Astrocyte (in vitro differentiated cells and primary cell): ENCODE data around the gene KCTD19. TPM values are rescaled to one million over a fixed set of nuclear protein-coding genes. Genes with fewer than 3 reads are reported as not detected.
A peak's percentile ranks its signal among the peaks of the same experiment; 100 is the strongest.

ENCODE experiments used
- DNase-seq: peaks from one replicate; pipeline ENCODE4 v3.0.0-alpha.2; 2010; ENCODE audit warnings: low read depth
- FAIRE-seq: peaks from 2 replicates; lab custom pipeline; 2011; peaks lifted over from hg19 to GRCh38; lab: Jason Lieb, UNC
- H2AFZ ChIP-seq: 2 replicates; pipeline ENCODE4 v1.6.0; 2012; ENCODE audit warnings: low read depth, low read length, inconsistent platforms
- H3K27ac ChIP-seq: 2 replicates; pipeline ENCODE4 v1.5.1; 2011; ENCODE audit warnings: low read depth, low read length, inconsistent platforms
- H3K27me3 ChIP-seq: 2 replicates; pipeline ENCODE4 v1.6.0; 2011; ENCODE audit warnings: low read length, inconsistent platforms; ENCODE audit not compliant: insufficient read depth
- H3K36me3 ChIP-seq: 2 replicates; pipeline ENCODE4 v1.5.1; 2011; ENCODE audit warnings: low read length, inconsistent platforms; ENCODE audit not compliant: insufficient read depth
- H3K4me1 ChIP-seq: 2 replicates; pipeline ENCODE4 v1.5.1; 2011; ENCODE audit warnings: low read length, inconsistent platforms; ENCODE audit not compliant: insufficient read depth
- H3K4me2 ChIP-seq: 2 replicates; pipeline ENCODE4 v1.6.0; 2012; ENCODE audit warnings: low read length, inconsistent platforms
- H3K4me3 ChIP-seq: 2 replicates; pipeline ENCODE4 v1.5.1; 2011; ENCODE audit warnings: low read depth, mild to moderate bottlenecking, low read length, inconsistent platforms; ENCODE audit not compliant: insufficient read depth
- H3K79me2 ChIP-seq: 2 replicates; pipeline ENCODE4 v1.6.0; 2012; ENCODE audit warnings: mild to moderate bottlenecking, low read length, inconsistent platforms; ENCODE audit not compliant: insufficient read depth
- H3K9ac ChIP-seq: 2 replicates; pipeline ENCODE4 v1.6.0; 2012; ENCODE audit warnings: mild to moderate bottlenecking, low read length, inconsistent platforms
- H3K9me3 ChIP-seq: 2 replicates; pipeline ENCODE4 v1.5.1; 2012; ENCODE audit warnings: low read depth, mild to moderate bottlenecking, low read length, inconsistent platforms; ENCODE audit not compliant: insufficient read depth
- H4K20me1 ChIP-seq: 2 replicates; pipeline ENCODE4 v1.6.0; 2012; ENCODE audit warnings: low read length, inconsistent platforms; ENCODE audit not compliant: insufficient read depth
- H3K27ac Mint-ChIP-seq: one replicate; pipeline ENCODE4 v1.8.0; 2021; ENCODE audit warnings: mild to moderate bottlenecking, mixed read lengths; ENCODE audit not compliant: unreplicated experiment
- H3K27me3 Mint-ChIP-seq: one replicate; pipeline ENCODE4 v1.8.0; 2021; ENCODE audit warnings: low read depth, mixed read lengths; ENCODE audit not compliant: unreplicated experiment
- H3K36me3 Mint-ChIP-seq: one replicate; pipeline ENCODE4 v1.8.0; 2021; ENCODE audit warnings: low read depth, mixed read lengths; ENCODE audit not compliant: unreplicated experiment
- H3K4me1 Mint-ChIP-seq: one replicate; pipeline ENCODE4 v1.8.0; 2021; ENCODE audit warnings: low read depth, mixed read lengths; ENCODE audit not compliant: unreplicated experiment
- H3K4me3 Mint-ChIP-seq: one replicate; pipeline ENCODE4 v1.8.0; 2021; ENCODE audit warnings: mild to moderate bottlenecking, moderate library complexity, mixed read lengths; ENCODE audit not compliant: unreplicated experiment
- H3K9me3 Mint-ChIP-seq: one replicate; pipeline ENCODE4 v1.8.0; 2021; ENCODE audit warnings: mild to moderate bottlenecking, mixed read lengths; ENCODE audit not compliant: unreplicated experiment
- CTCF ChIP-seq: IDR thresholded peaks from 2 replicates; pipeline ENCODE4 v1.5.1; 2011; ENCODE audit warnings: low read depth, mild to moderate bottlenecking, inconsistent platforms, low read length, moderate library complexity; ENCODE audit not compliant: insufficient read depth
- EZH2 ChIP-seq: IDR thresholded peaks from 2 replicates; pipeline ENCODE4 v1.6.1; 2012; ENCODE audit warnings: mild to moderate bottlenecking, low read length, inconsistent platforms; ENCODE audit not compliant: insufficient read depth
- total RNA-seq: library from RNA; stranded (reverse); gene quantifications from 2 replicates; pipeline ENCODE4 v1.2.1, GENCODE V29; 2021

KCTD19 gene
- total RNA-seq, 1 donor from 2014 or later, result not detected

DNA sequence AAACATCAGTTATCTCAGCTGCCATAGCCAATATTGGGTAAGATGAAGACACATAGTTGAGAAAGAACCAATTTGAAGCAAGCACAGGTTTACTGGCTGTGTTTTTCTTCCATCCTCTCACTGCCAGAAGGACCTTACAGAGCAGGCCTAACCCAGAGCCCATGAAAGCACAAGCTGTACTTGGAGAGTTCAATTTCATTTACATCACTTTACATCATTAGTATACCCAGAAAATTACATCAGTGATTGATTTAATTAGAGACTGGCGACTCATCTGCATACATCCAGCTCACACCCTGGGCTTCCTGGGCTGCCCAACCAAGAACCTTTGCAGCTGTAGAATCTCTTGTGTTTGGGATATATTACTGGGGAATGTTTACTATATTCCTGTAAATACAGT, 23.8 kb upstream of the KCTD19 start:
- Histone ChIP-seq H3K79me2 (no peaks in the 10 kb centered on the region), H2AFZ (no peak overlapping the region), H3K9ac (no peak overlapping the region), H3K4me1 (no peaks in the 10 kb centered on the region), H3K9me3 (no peaks in the 10 kb centered on the region), H3K4me3 (no peak overlapping the region), H3K27me3 (no peaks in the 10 kb centered on the region), H3K36me3 (no peaks in the 10 kb centered on the region), H3K4me2 (no peak overlapping the region), H3K27ac (no peak overlapping the region), H4K20me1 (no peaks in the 10 kb centered on the region)
- no peak for FAIRE-seq
- Mint-ChIP-seq H3K27me3 (peaks cover 29% of the 10 kb centered on the region), H3K4me3 (no peak overlapping the region), H3K9me3 (peaks cover 3% of the 10 kb centered on the region), H3K36me3 (no peaks in the 10 kb centered on the region), H3K4me1 (no peaks in the 10 kb centered on the region), H3K27ac (no peak overlapping the region)
- DNase-seq, result no peak
- no peak for TF ChIP-seq EZH2
- TF ChIP-seq CTCF, result no peak

- no peak overlapping the region for H2AFZ ChIP-seq
- Mint-ChIP-seq H3K4me1 (no peaks in the 10 kb centered on the region), H3K27me3 (peaks cover 25% of the 10 kb centered on the region), H3K4me3 (no peak overlapping the region), H3K36me3 (no peaks in the 10 kb centered on the region), H3K9me3 (no peaks in the 10 kb centered on the region), H3K27ac (no peak overlapping the region)
- DNase-seq (peak; percentile 7), FAIRE-seq (peak; percentile 13)
- H3K27me3 ChIP-seq, result no peaks in the 10 kb centered on the region
- H3K27ac ChIP-seq, result no peak overlapping the region
- no peaks in the 10 kb centered on the region for H3K9me3 ChIP-seq
- TF ChIP-seq EZH2 (no peak), CTCF (peak; percentile 45)
- H3K9ac ChIP-seq, result no peak overlapping the region
- H3K4me2 ChIP-seq, result no peak overlapping the region
- H3K36me3 ChIP-seq, result no peaks in the 10 kb centered on the region
- H3K4me1 ChIP-seq, result no peaks in the 10 kb centered on the region
- H4K20me1 ChIP-seq, result no peaks in the 10 kb centered on the region
- no peaks in the 10 kb centered on the region for H3K79me2 ChIP-seq
- no peak overlapping the region for H3K4me3 ChIP-seq
Measured at GRCh38 chr16:67349172-67349571, 22.6 kb upstream of the KCTD19 start.

DNA sequence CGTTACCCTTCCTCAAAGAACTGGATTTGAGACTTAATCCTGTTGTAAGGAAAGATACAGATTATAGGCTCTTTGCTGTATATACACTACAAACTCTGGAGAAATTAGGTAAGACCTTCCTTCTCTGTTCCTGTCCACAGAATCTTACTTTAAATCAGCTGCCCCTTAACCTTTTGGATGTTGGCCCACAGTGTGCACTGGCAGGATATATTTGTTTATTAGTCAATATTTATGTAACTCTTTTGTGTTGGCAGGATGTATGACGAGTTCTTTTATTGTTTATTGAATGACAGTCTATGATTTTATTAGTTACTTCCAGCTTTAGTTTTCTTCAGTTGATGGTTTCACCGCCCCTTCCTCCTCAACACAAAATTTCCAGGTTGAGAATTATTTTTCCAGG, 19.8 kb upstream of the KCTD19 start:
- H3K9me3 Mint-ChIP-seq, result no peaks in the 10 kb centered on the region
- H3K4me1 Mint-ChIP-seq, result no peaks in the 10 kb centered on the region
- FAIRE-seq, result no peak

More for the DNA sequence above, 19.8 kb upstream of the KCTD19 start:
- no peaks in the 10 kb centered on the region for H3K36me3 Mint-ChIP-seq
- no peaks in the 10 kb centered on the region for H4K20me1 ChIP-seq
- H3K36me3 ChIP-seq, result no peaks in the 10 kb centered on the region
- no peak for DNase-seq
- H3K4me1 ChIP-seq, result no peaks in the 10 kb centered on the region
- no peaks in the 10 kb centered on the region for H3K9me3 ChIP-seq
- TF ChIP-seq EZH2, result no peak
- no peak for TF ChIP-seq CTCF
- H3K27ac Mint-ChIP-seq, result no peak overlapping the region
- H3K27me3 Mint-ChIP-seq, result peaks cover 11% of the 10 kb centered on the region
- no peaks in the 10 kb centered on the region for H3K79me2 ChIP-seq
- no peak overlapping the region for H3K4me3 ChIP-seq
- no peak overlapping the region for H3K4me3 Mint-ChIP-seq
- no peaks in the 10 kb centered on the region for H3K27me3 ChIP-seq
- H3K4me2 ChIP-seq, result no peak overlapping the region
- no peak overlapping the region for H2AFZ ChIP-seq
- H3K9ac ChIP-seq, result no peak overlapping the region
- no peak overlapping the region for H3K27ac ChIP-seq
